CD4-positive, alpha-beta T cell treated with Interleukin-6 for 4 hours (primary cell): ENCODE data around the gene CLDN1.
"Not testable (repeated sequence)": the region's sequence is repeated elsewhere in the genome, so short reads cannot be mapped to it uniquely, and the experiment has no call there.

Source experiments
- DNase-seq: peaks from one replicate; pipeline ENCODE4 v3.0.0-alpha.2; 2020; ENCODE audit warnings: mixed read lengths

CLDN1 gene

GRCh38 chr3:190291994-190292584 lies 30.2 kb downstream of the CLDN1 start:
- no peak for DNase-seq

- no peak for DNase-seq
These were observed 32.3 kb downstream of the CLDN1 start for GRCh38 chr3:190289989-190290388.

GRCh38 chr3:190288836-190289235 lies 33.4 kb downstream of the CLDN1 start:
- DNase-seq: no peak

- DNase-seq: no peak
These were observed 36.2 kb downstream of the CLDN1 start for GRCh38 chr3:190286014-190286413.

- no peak for DNase-seq
These were observed 40.8 kb downstream of the CLDN1 start for GRCh38 chr3:190281308-190282051.

GRCh38 chr3:190279690-190280089 lies 42.6 kb downstream of the CLDN1 start:
- no peak for DNase-seq

- DNase-seq: no peak
These were observed 49.5 kb downstream of the CLDN1 start for GRCh38 chr3:190272747-190273146.

GRCh38 chr3:190269101-190269500 lies 53.1 kb downstream of the CLDN1 start:
- DNase-seq: no peak

GRCh38 chr3:190267464-190267863 lies 54.8 kb downstream of the CLDN1 start:
- DNase-seq: not testable (repeated sequence)

- no peak for DNase-seq
These were observed 55.3 kb downstream of the CLDN1 start for GRCh38 chr3:190266913-190267290.

- no peak for DNase-seq
These were observed 55.9 kb downstream of the CLDN1 start for GRCh38 chr3:190266265-190266912.

GRCh38 chr3:190265796-190266195 lies 56.5 kb downstream of the CLDN1 start:
- DNase-seq: no peak

- DNase-seq: no peak
These were observed 57.1 kb downstream of the CLDN1 start for GRCh38 chr3:190265126-190265525.

GRCh38 chr3:190261740-190262139 lies 60.5 kb downstream of the CLDN1 start:
- no peak for DNase-seq

GRCh38 chr3:190261015-190261414 lies 61.2 kb downstream of the CLDN1 start:
- DNase-seq: no peak

- no peak for DNase-seq
These were observed 61.9 kb downstream of the CLDN1 start for GRCh38 chr3:190260301-190260700.

- DNase-seq: no peak
These were observed 63.6 kb downstream of the CLDN1 start for GRCh38 chr3:190258634-190259033.
